GM18868 (cell line): ENCODE data around the gene SYS1.

ENCODE experiments used
- ATAC-seq: cut with Tn5 transposase; IDR thresholded peaks from one replicate; pipeline ENCODE4 v1.9.1; 2021; ENCODE audit warnings: mild to moderate bottlenecking, moderate library complexity; ENCODE audit not compliant: unreplicated experiment

SYS1 gene

GRCh38 chr20:45355209-45356084, 7.5 kb upstream of the SYS1 start:
- no peak for ATAC-seq

GRCh38 chr20:45358282-45359068, 4.5 kb upstream of the SYS1 start:
- no peak for ATAC-seq

GRCh38 chr20:45359069-45359405, 3.9 kb upstream of the SYS1 start:
- no peak for ATAC-seq

- no peak for ATAC-seq
Observed at GRCh38 chr20:45359406-45360148, 3.4 kb upstream of the SYS1 start.

- no peak for ATAC-seq
Observed at GRCh38 chr20:45361793-45362192, 1.2 kb upstream of the SYS1 start.

- ATAC-seq, result no peak
Observed at GRCh38 chr20:45363611-45364492, 896 bp downstream of the SYS1 start.

- ATAC-seq, result no peak
Observed at GRCh38 chr20:45365444-45365970, 2.6 kb downstream of the SYS1 start.

GRCh38 chr20:45366192-45366591, 3.2 kb downstream of the SYS1 start:
- no peak for ATAC-seq

- ATAC-seq, result no peak
Observed at GRCh38 chr20:45366631-45367030, 3.7 kb downstream of the SYS1 start.

- ATAC-seq, result no peak
Observed at GRCh38 chr20:45367126-45367525, 4.2 kb downstream of the SYS1 start.

GRCh38 chr20:45368221-45368980, 5.4 kb downstream of the SYS1 start:
- peak; percentile 84 for ATAC-seq

GRCh38 chr20:45370571-45371160, 7.7 kb downstream of the SYS1 start:
- no peak for ATAC-seq

- ATAC-seq, result no peak
Observed at GRCh38 chr20:45372241-45372640, 9.3 kb downstream of the SYS1 start.

GRCh38 chr20:45372646-45373352, 9.8 kb downstream of the SYS1 start:
- ATAC-seq, result no peak

- peak; percentile 70 for ATAC-seq
Observed at GRCh38 chr20:45373353-45374100, 10.6 kb downstream of the SYS1 start.

- no peak for ATAC-seq
Observed at GRCh38 chr20:45374101-45374467, 11.1 kb downstream of the SYS1 start.

- no peak for ATAC-seq
Observed at GRCh38 chr20:45374966-45375365, 12.0 kb downstream of the SYS1 start.

GRCh38 chr20:45377269-45377668, 14.3 kb downstream of the SYS1 start:
- no peak for ATAC-seq
